Calu3 (cell line): Measurements from ENCODE around the gene HDDC2. TPM values are rescaled to one million over a fixed set of nuclear protein-coding genes. Genes with fewer than 3 reads are reported as not detected.

Source experiments
- BruUV-seq: library from RNA; stranded (reverse); fragments of 400-500 nt; replicated peaks from 2 replicates; lab custom pipeline; 2021; lab: Mats Ljungman, UMichigan
- CTCF ChIA-PET: fragments of 300-600 bp; sonication (Branson Sonifier 250); formaldehyde crosslinking; loops from one replicate; lab custom pipeline; 2022; ENCODE audit warnings: antibody characterized with exemption; lab: Charles Lee
- DNase-seq: peaks from one replicate; pipeline ENCODE4 v3.0.0; 2022
- H3K27ac Mint-ChIP-seq: one replicate; pipeline ENCODE4 v1.8.0; 2022; ENCODE audit warnings: mixed read lengths; ENCODE audit not compliant: unreplicated experiment
- H3K27me3 Mint-ChIP-seq: one replicate; pipeline ENCODE4 v1.8.0; 2022; ENCODE audit warnings: mixed read lengths; ENCODE audit not compliant: unreplicated experiment
- H3K36me3 Mint-ChIP-seq: one replicate; pipeline ENCODE4 v1.8.0; 2022; ENCODE audit warnings: mild to moderate bottlenecking, moderate library complexity, mixed read lengths; ENCODE audit not compliant: insufficient read depth, unreplicated experiment
- H3K4me1 Mint-ChIP-seq: one replicate; pipeline ENCODE4 v1.8.0; 2022; ENCODE audit warnings: mild to moderate bottlenecking, low read depth, mixed read lengths; ENCODE audit not compliant: unreplicated experiment
- H3K4me3 Mint-ChIP-seq: one replicate; pipeline ENCODE4 v1.8.0; 2022; ENCODE audit warnings: mild to moderate bottlenecking, low read depth, moderate library complexity, mixed read lengths; ENCODE audit not compliant: unreplicated experiment
- H3K9me3 Mint-ChIP-seq: one replicate; pipeline ENCODE4 v1.8.0; 2022; ENCODE audit warnings: low read depth, mixed read lengths; ENCODE audit not compliant: unreplicated experiment
- intact Hi-C: fragments of 100-400 bp; cut with micrococcal nuclease; formaldehyde crosslinking; loops from one replicate; pipeline ENCODE4 v1.10.0; 2022; ENCODE audit not compliant: unreplicated experiment
- total RNA-seq: library from RNA; stranded (reverse); gene quantifications from 2 replicates; pipeline ENCODE4 v1.2.3, GENCODE V29; 2022
- TF ChIP-seq, protein P1 (sequence below): fragments of 200-600 bp; IDR thresholded peaks from one replicate; pipeline ENCODE4 v1.8.0; 2022; ENCODE audit warnings: antibody characterized with exemption; ENCODE audit not compliant: unreplicated experiment

Gene HDDC2
- total RNA-seq, 1 experiment from 2014 or later, result 24.2 TPM

DNA sequence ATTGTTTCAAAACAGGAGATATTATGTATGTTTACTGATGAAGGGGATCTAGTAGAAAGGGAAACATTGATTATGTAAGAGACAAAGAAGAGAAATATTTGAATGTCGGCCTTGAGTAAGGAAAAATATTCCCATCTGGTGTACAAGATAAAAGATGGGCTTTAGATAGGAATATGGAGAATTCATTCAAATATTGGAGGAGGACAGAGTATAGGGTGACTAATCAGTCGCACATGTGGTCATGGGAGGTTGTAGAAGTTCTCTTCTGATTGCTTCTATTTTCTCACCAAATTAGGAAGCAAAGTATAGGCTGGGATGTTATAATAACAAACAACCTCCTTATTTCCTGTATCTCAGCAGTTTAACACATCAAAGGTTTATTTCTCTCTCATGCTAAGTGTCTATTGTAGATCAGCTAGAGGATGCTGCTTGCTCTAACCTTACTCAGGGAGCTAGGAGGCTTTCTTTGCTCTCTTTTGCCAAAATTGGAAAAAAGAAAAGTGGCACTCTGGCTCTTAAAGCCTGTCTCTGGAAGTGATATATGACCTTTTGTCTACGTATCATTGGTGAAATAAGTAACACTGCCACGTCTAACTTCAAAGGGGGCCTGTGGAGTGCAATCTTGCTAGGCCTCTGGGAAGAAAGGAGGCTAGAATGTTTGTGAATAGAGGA lies 1.2 kb upstream of the HDDC2 start:
- intact Hi-C loops, result loop anchor here (10.0 kb wide), 1 partner anchor 108 kb away; no protein-coding TSS in a partner anchor
- CTCF ChIA-PET, result no interaction called here
- no peaks in the 10 kb centered on the region for H3K27me3 Mint-ChIP-seq
- TF ChIP-seq, protein P1, sequence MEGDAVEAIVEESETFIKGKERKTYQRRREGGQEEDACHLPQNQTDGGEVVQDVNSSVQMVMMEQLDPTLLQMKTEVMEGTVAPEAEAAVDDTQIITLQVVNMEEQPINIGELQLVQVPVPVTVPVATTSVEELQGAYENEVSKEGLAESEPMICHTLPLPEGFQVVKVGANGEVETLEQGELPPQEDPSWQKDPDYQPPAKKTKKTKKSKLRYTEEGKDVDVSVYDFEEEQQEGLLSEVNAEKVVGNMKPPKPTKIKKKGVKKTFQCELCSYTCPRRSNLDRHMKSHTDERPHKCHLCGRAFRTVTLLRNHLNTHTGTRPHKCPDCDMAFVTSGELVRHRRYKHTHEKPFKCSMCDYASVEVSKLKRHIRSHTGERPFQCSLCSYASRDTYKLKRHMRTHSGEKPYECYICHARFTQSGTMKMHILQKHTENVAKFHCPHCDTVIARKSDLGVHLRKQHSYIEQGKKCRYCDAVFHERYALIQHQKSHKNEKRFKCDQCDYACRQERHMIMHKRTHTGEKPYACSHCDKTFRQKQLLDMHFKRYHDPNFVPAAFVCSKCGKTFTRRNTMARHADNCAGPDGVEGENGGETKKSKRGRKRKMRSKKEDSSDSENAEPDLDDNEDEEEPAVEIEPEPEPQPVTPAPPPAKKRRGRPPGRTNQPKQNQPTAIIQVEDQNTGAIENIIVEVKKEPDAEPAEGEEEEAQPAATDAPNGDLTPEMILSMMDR, result no peak
- no peak for DNase-seq
- peaks cover 15% of the 10 kb centered on the region for H3K36me3 Mint-ChIP-seq
- H3K27ac Mint-ChIP-seq, result no peak overlapping the region
- peaks cover 33% of the 10 kb centered on the region for H3K4me1 Mint-ChIP-seq
- H3K4me3 Mint-ChIP-seq, result no peak overlapping the region
- peaks cover 2% of the 10 kb centered on the region for H3K9me3 Mint-ChIP-seq
- BruUV-seq, result no TSS peak

GRCh38 chr6:125300992-125301434 lies 754 bp downstream of the HDDC2 start:
- Mint-ChIP-seq H3K36me3 (peaks cover 20% of the 10 kb centered on the region), H3K27ac (peak overlapping the region; percentile 48), H3K4me1 (peaks cover 14% of the 10 kb centered on the region), H3K9me3 (peaks cover 2% of the 10 kb centered on the region), H3K27me3 (no peaks in the 10 kb centered on the region), H3K4me3 (peak overlapping the region; percentile 77)
- CTCF ChIA-PET, result interaction anchor here (0.9 kb wide), 1 partner anchor 147 kb away, joined by 5 read pairs; the partner anchor contains the start of gene TPD52L1
- DNase-seq, result no peak
- TF ChIP-seq, protein P1, result no peak
- intact Hi-C loops, result loop anchor here (10.0 kb wide), 1 partner anchor 106 kb away; no protein-coding TSS in a partner anchor
- BruUV-seq, result TSS peak; percentile 36

DNA sequence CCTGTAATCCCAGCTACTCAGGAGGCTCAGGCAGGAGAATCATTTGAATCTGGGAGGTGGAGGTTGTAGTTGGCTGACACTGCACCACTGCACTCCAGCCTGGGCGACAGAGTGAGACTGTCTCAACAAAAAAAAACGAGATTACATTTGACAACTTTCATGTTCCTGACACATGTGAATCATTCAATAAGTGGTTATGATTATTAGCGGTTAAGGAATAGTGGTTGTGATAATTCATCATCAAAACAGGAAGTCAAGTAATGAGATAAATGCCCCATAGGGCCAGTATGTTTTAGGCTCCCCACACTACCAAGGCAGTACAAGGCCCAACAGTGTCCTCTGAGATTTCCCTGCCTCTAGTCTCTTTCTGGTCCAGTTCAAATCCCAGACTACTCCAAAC lies 2.5 kb downstream of the HDDC2 start:
- TF ChIP-seq, protein P1, result no peak
- H3K4me1 Mint-ChIP-seq, result peaks cover 14% of the 10 kb centered on the region

DNA sequence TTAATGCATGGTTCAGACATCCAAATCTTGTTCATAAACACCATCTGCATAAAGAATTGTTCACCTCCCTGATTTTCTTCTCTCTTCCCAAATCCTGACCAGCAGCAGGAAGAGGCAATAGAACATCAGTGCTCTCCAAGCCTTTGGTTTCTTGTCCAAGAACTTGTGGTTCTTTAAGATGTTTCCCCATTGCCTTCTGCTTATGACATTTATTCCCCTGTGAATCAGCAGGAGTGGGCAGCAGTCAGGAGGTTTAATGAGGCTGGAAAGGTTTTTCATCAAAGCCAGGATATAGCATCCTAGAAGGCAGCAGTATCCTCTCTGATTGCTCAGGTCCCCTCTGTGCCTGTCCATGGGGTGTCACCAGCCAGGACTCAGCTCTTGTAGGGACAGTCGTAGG lies 5.3 kb downstream of the HDDC2 start:
- Mint-ChIP-seq H3K36me3 (peaks cover 16% of the 10 kb centered on the region), H3K27me3 (no peaks in the 10 kb centered on the region), H3K4me1 (peaks cover 14% of the 10 kb centered on the region), H3K4me3 (no peak overlapping the region), H3K9me3 (no peaks in the 10 kb centered on the region), H3K27ac (no peak overlapping the region)
- intact Hi-C loops, result no loop called here
- TF ChIP-seq, protein P1, result no peak
- DNase-seq, result no peak
- CTCF ChIA-PET, result no interaction called here
- BruUV-seq, result no TSS peak

More for the DNA sequence above, 2.5 kb downstream of the HDDC2 start:
- Mint-ChIP-seq H3K4me3 (no peak overlapping the region), H3K9me3 (no peaks in the 10 kb centered on the region), H3K27ac (no peak overlapping the region), H3K36me3 (peaks cover 20% of the 10 kb centered on the region), H3K27me3 (no peaks in the 10 kb centered on the region)
- intact Hi-C loops, result no loop called here
- no peak for DNase-seq
- CTCF ChIA-PET, result no interaction called here
- BruUV-seq, result no TSS peak
